Keratinocyte (primary cell): ENCODE results near the gene FUCA1. TPM values are rescaled to one million over a fixed set of nuclear protein-coding genes. Genes with fewer than 3 reads are reported as not detected.
"Not testable (repeated sequence)": the region's sequence is repeated elsewhere in the genome, so short reads cannot be mapped to it uniquely, and the experiment has no call there.

Source experiments
- DNase-seq: peaks from one replicate; pipeline ENCODE4 v3.0.0-alpha.2; 2011; ENCODE audit warnings: low read depth, missing footprints, low spot score
- FAIRE-seq: peaks from 2 replicates; lab custom pipeline; 2011; peaks lifted over from hg19 to GRCh38; lab: Jason Lieb, UNC
- H2AFZ ChIP-seq: 2 replicates; pipeline ENCODE4 v1.6.0; 2012; ENCODE audit warnings: low read length, control low read depth, inconsistent platforms; ENCODE audit not compliant: control insufficient read depth
- H3K27ac ChIP-seq: 2 replicates; pipeline ENCODE4 v1.5.1; 2011; ENCODE audit warnings: low read length; ENCODE audit not compliant: control insufficient read depth, insufficient read depth
- H3K27me3 ChIP-seq: 3 replicates; pipeline ENCODE4 v1.6.0; 2011; ENCODE audit warnings: low read length; ENCODE audit not compliant: control insufficient read depth, insufficient read depth; ENCODE audit errors: extremely low read depth
- H3K36me3 ChIP-seq, 2 experiments: 2 replicates in 1 of 2; 3 replicates in 1 of 2; pipeline ENCODE4 v1.5.1; 2011; ENCODE audit warnings: low read length in 2 of 2, mild to moderate bottlenecking in 1 of 2; ENCODE audit not compliant: control insufficient read depth in 2 of 2, insufficient read depth in 2 of 2; ENCODE audit errors: extremely low read depth in 1 of 2
- H3K4me1 ChIP-seq: 3 replicates; pipeline ENCODE4 v1.5.1; 2011; ENCODE audit warnings: low read length; ENCODE audit not compliant: control insufficient read depth, insufficient read depth; ENCODE audit errors: extremely low read depth
- H3K4me2 ChIP-seq: 3 replicates; pipeline ENCODE4 v1.6.0; 2011; ENCODE audit warnings: low read depth, low read length; ENCODE audit not compliant: control insufficient read depth, insufficient read depth; ENCODE audit errors: extremely low read depth
- H3K4me3 ChIP-seq, 3 experiments: fragments of 200-600 bp in 1 of 3; sonication (generic) in 1 of 3; 2 replicates in 2 of 3; 3 replicates in 1 of 3; pipeline ENCODE4 v1.5.1; 2011 to 2016; ENCODE audit warnings: low read length in 3 of 3, mild to moderate bottlenecking in 3 of 3, control low read depth in 2 of 3, inconsistent platforms in 1 of 3, low read depth in 1 of 3, mixed read lengths in 1 of 3, mixed run types in 1 of 3, moderate library complexity in 1 of 3; ENCODE audit not compliant: control insufficient read depth in 2 of 3, insufficient read depth in 2 of 3; ENCODE audit errors: extremely low read depth in 1 of 3
- H3K79me2 ChIP-seq: 2 replicates; pipeline ENCODE4 v1.6.0; 2012; ENCODE audit warnings: low read length; ENCODE audit not compliant: control insufficient read depth, insufficient read depth
- H3K9ac ChIP-seq: 3 replicates; pipeline ENCODE4 v1.6.0; 2011; ENCODE audit warnings: low read length; ENCODE audit not compliant: control insufficient read depth, insufficient read depth; ENCODE audit errors: extremely low read depth
- H3K9me1 ChIP-seq: 3 replicates; pipeline ENCODE4 v1.6.0; 2011; ENCODE audit warnings: low read length; ENCODE audit not compliant: control insufficient read depth, insufficient read depth; ENCODE audit errors: extremely low read depth
- H3K9me3 ChIP-seq: 2 replicates; pipeline ENCODE4 v1.5.1; 2012; ENCODE audit warnings: low read depth, low read length; ENCODE audit not compliant: control insufficient read depth
- H4K20me1 ChIP-seq: 3 replicates; pipeline ENCODE4 v1.6.0; 2011; ENCODE audit warnings: low read length; ENCODE audit not compliant: control insufficient read depth, insufficient read depth; ENCODE audit errors: extremely low read depth
- CTCF ChIP-seq, 3 experiments: IDR thresholded peaks in 1 of 3; conservative IDR thresholded peaks in 1 of 3; optimal IDR thresholded peaks in 1 of 3; 2 replicates in 2 of 3; 3 replicates in 1 of 3; pipeline versions ENCODE3 to v1.5.1; 2011; ENCODE audit warnings: low read length in 3 of 3, mild to moderate bottlenecking in 3 of 3, moderate library complexity in 2 of 3, control low read depth in 1 of 3, inconsistent platforms in 1 of 3; ENCODE audit not compliant: insufficient read depth in 2 of 3; ENCODE audit errors: extremely low read depth in 1 of 3
- EZH2 ChIP-seq: IDR thresholded peaks from one replicate; pipeline ENCODE4 v1.6.1; 2012; ENCODE audit warnings: inconsistent platforms, mild to moderate bottlenecking, low read length, moderate library complexity
- dilution Hi-C: fragments of 300-500 bp; cut with MboI; formaldehyde crosslinking; loops from one replicate; pipeline ENCODE4 v1.7.0; 2020; ENCODE audit warnings: low sequenced_read_pairs; ENCODE audit not compliant: extremely low pct_ligation_motif_present
- polyA plus RNA-seq, 5 experiments: library from polyadenylated mRNA; depleted of rRNA in 3 of 5; stranded (reverse) in 3 of 5; stranded (forward) in 1 of 5; unstranded in 1 of 5; fragments of >200 nt; gene quantifications; 1 replicate in 1 of 5; 2 replicates in 3 of 5; 3 replicates in 1 of 5; pipeline versions ENCODE4 v1.2.1 to v1.2.3, GENCODE V29; 2011 to 2012; ENCODE audit warnings: missing spikeins in 2 of 5, low read depth in 1 of 5, low replicate concordance in 1 of 5

FUCA1 gene
- polyA plus RNA-seq, 1 donor (not counting 4 experiments of a cell fraction or from before 2014, with no cell fraction given) = 11.9 TPM

GRCh38 chr1:23902321-23903278, 34.5 kb upstream of the FUCA1 start:
- H3K4me2 ChIP-seq = peak overlapping the region; percentile 27
- no peak for TF ChIP-seq CTCF (optimal IDR thresholded peaks at IDR 0.05 in 1 of 3, IDR thresholded peaks at IDR 0.05 in 1 of 3, conservative IDR thresholded peaks at IDR 0.05 in 1 of 3; ENCODE audit: extremely low read depth in 1 of 3, insufficient read depth in 2 of 3, low read length in 3 of 3)
- no peak for TF ChIP-seq EZH2
- no peak overlapping the region for H3K9ac ChIP-seq
- no peak overlapping the region for H3K27ac ChIP-seq
- H4K20me1 ChIP-seq = no peaks in the 10 kb centered on the region
- H3K9me3 ChIP-seq = no peaks in the 10 kb centered on the region
- FAIRE-seq (no peak), DNase-seq (no peak)
- dilution Hi-C loops = no loop called here
- no peaks in the 10 kb centered on the region for H3K79me2 ChIP-seq
- H3K9me1 ChIP-seq = no peaks in the 10 kb centered on the region
- H3K36me3 ChIP-seq = no peaks in the 10 kb centered on the region
- no peak overlapping the region for H3K4me3 ChIP-seq
- H3K4me1 ChIP-seq = peaks cover 7% of the 10 kb centered on the region
- H3K27me3 ChIP-seq = peaks cover 44% of the 10 kb centered on the region
- no peak overlapping the region for H2AFZ ChIP-seq

DNA sequence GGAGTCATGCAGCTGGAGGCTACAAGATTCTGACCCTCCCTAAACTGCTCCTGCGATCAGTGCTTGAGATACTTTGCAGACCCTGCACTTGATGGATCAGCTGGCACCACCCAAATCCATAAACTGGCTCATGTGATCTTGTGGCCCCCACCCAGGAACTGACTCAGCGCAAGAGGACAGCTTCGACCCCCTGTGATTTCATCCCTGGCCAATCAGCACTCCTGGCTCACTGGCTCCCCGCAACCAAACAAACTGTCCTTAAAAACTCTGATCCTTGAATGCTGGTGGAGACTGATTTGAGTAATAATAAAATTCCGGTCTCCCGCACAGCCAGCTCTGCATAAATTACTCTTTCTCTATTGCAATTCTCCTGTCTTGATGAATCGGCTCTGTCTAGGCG, 31.9 kb upstream of the FUCA1 start:
- DNase-seq, H3K9me1 ChIP-seq, H4K20me1 ChIP-seq, H3K4me1 ChIP-seq, H3K36me3 ChIP-seq, H3K4me2 ChIP-seq, H3K79me2 ChIP-seq, H3K9me3 ChIP-seq, dilution Hi-C loops, H3K4me3 ChIP-seq, FAIRE-seq, H2AFZ ChIP-seq, H3K27ac ChIP-seq, H3K9ac ChIP-seq: not testable (repeated sequence)
- peaks cover 53% of the 10 kb centered on the region for H3K27me3 ChIP-seq
